ENCODE measurements around the gene PBRM1. TPM values are rescaled to one million over a fixed set of nuclear protein-coding genes. Genes with fewer than 3 reads are reported as not detected.

The PBRM1 gene
- total RNA-seq, 3 donors from 2014 or later, result 55.9 to 65.2 (median 64.4) TPM

- DNase-seq, result no peak
- Mint-ChIP-seq H3K36me3 (ENCODE audit: insufficient read depth) (no peaks in the 10 kb centered on the region), H3K4me1 (ENCODE audit: low read depth) (no peaks in the 10 kb centered on the region), H3K9me3 (no peaks in the 10 kb centered on the region), H3K4me3 (no peak overlapping the region), H3K27me3 (ENCODE audit: low read depth) (no peaks in the 10 kb centered on the region)
- no peak for ATAC-seq
Measured at GRCh38 chr3:52504977-52505376, 180.7 kb downstream of the PBRM1 start.

- no peaks in the 10 kb centered on the region for H3K36me3 Mint-ChIP-seq (ENCODE audit: insufficient read depth)
- no peaks in the 10 kb centered on the region for H3K4me1 Mint-ChIP-seq (ENCODE audit: low read depth)
- ATAC-seq (no peak), DNase-seq (no peak)
- H3K9me3 Mint-ChIP-seq, result no peaks in the 10 kb centered on the region
- no peak overlapping the region for H3K4me3 Mint-ChIP-seq
- no peaks in the 10 kb centered on the region for H3K27me3 Mint-ChIP-seq (ENCODE audit: low read depth)
Measured at GRCh38 chr3:52503788-52504424, 181.8 kb downstream of the PBRM1 start.

- no peaks in the 10 kb centered on the region for H3K36me3 Mint-ChIP-seq (ENCODE audit: insufficient read depth)
- DNase-seq (no peak), ATAC-seq (no peak)
- no peaks in the 10 kb centered on the region for H3K4me1 Mint-ChIP-seq (ENCODE audit: low read depth)
- no peak overlapping the region for H3K4me3 Mint-ChIP-seq
- H3K27me3 Mint-ChIP-seq (ENCODE audit: low read depth), result no peaks in the 10 kb centered on the region
- H3K9me3 Mint-ChIP-seq, result no peaks in the 10 kb centered on the region
Measured at GRCh38 chr3:52502808-52503350, 182.8 kb downstream of the PBRM1 start.

- ATAC-seq, result no peak
- DNase-seq, result no peak
- Mint-ChIP-seq H3K4me1 (ENCODE audit: low read depth) (no peaks in the 10 kb centered on the region), H3K36me3 (ENCODE audit: insufficient read depth) (no peaks in the 10 kb centered on the region), H3K27me3 (ENCODE audit: low read depth) (no peaks in the 10 kb centered on the region), H3K9me3 (no peaks in the 10 kb centered on the region), H3K4me3 (no peak overlapping the region)
Measured at GRCh38 chr3:52502001-52502400, 183.7 kb downstream of the PBRM1 start.

GRCh38 chr3:52501046-52501445 lies 184.7 kb downstream of the PBRM1 start:
- ATAC-seq, result no peak
- Mint-ChIP-seq H3K36me3 (ENCODE audit: insufficient read depth) (no peaks in the 10 kb centered on the region), H3K4me1 (ENCODE audit: low read depth) (no peaks in the 10 kb centered on the region), H3K4me3 (no peak overlapping the region), H3K27me3 (ENCODE audit: low read depth) (no peaks in the 10 kb centered on the region), H3K9me3 (no peaks in the 10 kb centered on the region)
- no peak for DNase-seq

GRCh38 chr3:52498137-52499054 lies 187.3 kb downstream of the PBRM1 start:
- no peaks in the 10 kb centered on the region for H3K27me3 Mint-ChIP-seq (ENCODE audit: low read depth)
- ATAC-seq (no peak), DNase-seq (no peak)
- H3K36me3 Mint-ChIP-seq (ENCODE audit: insufficient read depth), result no peaks in the 10 kb centered on the region
- H3K4me3 Mint-ChIP-seq, result no peak overlapping the region
- H3K9me3 Mint-ChIP-seq, result no peaks in the 10 kb centered on the region
- no peaks in the 10 kb centered on the region for H3K4me1 Mint-ChIP-seq (ENCODE audit: low read depth)

GRCh38 chr3:52495777-52496602 lies 189.7 kb downstream of the PBRM1 start:
- DNase-seq (no peak), ATAC-seq (no peak)
- Mint-ChIP-seq H3K4me1 (ENCODE audit: low read depth) (no peaks in the 10 kb centered on the region), H3K9me3 (no peaks in the 10 kb centered on the region), H3K36me3 (ENCODE audit: insufficient read depth) (peaks cover 7% of the 10 kb centered on the region), H3K27me3 (ENCODE audit: low read depth) (no peaks in the 10 kb centered on the region), H3K4me3 (no peak overlapping the region)

Other genes starting within 250 kb of the PBRM1 start
- gene SEMA3G, start 240.8 kb downstream of the PBRM1 start, total RNA-seq, result under 1 TPM; 0.05 to 0.24 (median 0.08) TPM
- gene TNNC1, start 231.9 kb downstream of the PBRM1 start, total RNA-seq, result 1 to 10 TPM in 2 of 3 donors, under 1 TPM in 1; 0.46 to 1.4 (median 1.1) TPM
- gene NISCH, start 230.3 kb downstream of the PBRM1 start, total RNA-seq, result 10 to 100 TPM; 60.2 to 69.1 (median 67.9) TPM
- under 1 TPM; 0.30 to 0.73 (median 0.40) TPM for gene STAB1, start 190.6 kb downstream of the PBRM1 start, total RNA-seq
- gene NT5DC2, start 152.1 kb downstream of the PBRM1 start, total RNA-seq, result 10 to 100 TPM; 29.7 to 53.1 (median 42.8) TPM
- gene UQCC5, start 149.3 kb downstream of the PBRM1 start, total RNA-seq, result 10 to 100 TPM; 22.8 to 25.7 (median 23.2) TPM
- gene GNL3, start 119 bp upstream of the PBRM1 start, total RNA-seq, result 100 to 1,000 TPM; 324 to 336 (median 330) TPM
- gene GLT8D1, start 19.9 kb upstream of the PBRM1 start, total RNA-seq, result 10 to 100 TPM; 30.1 to 31.9 (median 30.6) TPM
- gene SPCS1, start 20.2 kb upstream of the PBRM1 start, total RNA-seq, result 100 to 1,000 TPM; 150 to 171 (median 151) TPM
- 10 to 100 TPM; 16.0 to 36.9 (median 26.9) TPM for gene NEK4, start 85.0 kb upstream of the PBRM1 start, total RNA-seq
- under 1 TPM in 2 of 3 donors, not detected in 1; 0.15 to 0.19 TPM for gene ITIH1, start 91.7 kb upstream of the PBRM1 start, total RNA-seq
- gene ITIH3, start 108.9 kb upstream of the PBRM1 start, total RNA-seq, result under 1 TPM; 0.13 to 0.24 (median 0.18) TPM
- 1 to 10 TPM; 6.9 to 8.2 (median 8.0) TPM for gene ITIH4, start 144.8 kb upstream of the PBRM1 start, total RNA-seq
- gene MUSTN1, start 149.1 kb upstream of the PBRM1 start, total RNA-seq, result 1 to 10 TPM in 1 of 3 donors, under 1 TPM in 2; 0.38 to 1.2 (median 0.58) TPM
- gene STIMATE, start 211.6 kb upstream of the PBRM1 start, total RNA-seq, result 10 to 100 TPM; 20.0 to 26.0 (median 25.6) TPM

Data from activated T-cell treated with anti-CD3 and anti-CD28 coated beads, Interleukin-2, amount 50 U/mL, for 4 hours (primary cell).